Measurements from ENCODE around the gene PRKCA.

DNA sequence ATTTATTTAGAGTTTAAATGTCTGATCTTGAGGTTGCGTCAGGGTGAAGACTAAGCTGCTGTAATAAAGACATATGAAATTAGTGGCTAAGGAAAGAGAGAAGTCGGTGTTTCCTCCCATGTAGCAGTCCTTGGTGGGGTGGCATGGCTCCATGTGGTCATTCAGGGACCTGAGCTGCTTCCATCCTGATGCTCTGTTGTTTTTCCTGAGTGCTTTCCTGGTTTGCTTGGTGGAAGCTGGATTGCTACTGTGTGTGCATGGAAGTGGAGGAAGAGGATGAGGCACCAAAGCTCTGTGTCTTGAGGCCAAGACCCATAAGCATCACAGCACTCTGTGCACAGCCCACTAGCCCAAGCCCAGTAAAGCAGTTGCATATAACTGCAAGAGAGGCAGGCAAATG lies 290.7 kb downstream of the PRKCA start:
- TF ChIP-seq, protein P1, sequence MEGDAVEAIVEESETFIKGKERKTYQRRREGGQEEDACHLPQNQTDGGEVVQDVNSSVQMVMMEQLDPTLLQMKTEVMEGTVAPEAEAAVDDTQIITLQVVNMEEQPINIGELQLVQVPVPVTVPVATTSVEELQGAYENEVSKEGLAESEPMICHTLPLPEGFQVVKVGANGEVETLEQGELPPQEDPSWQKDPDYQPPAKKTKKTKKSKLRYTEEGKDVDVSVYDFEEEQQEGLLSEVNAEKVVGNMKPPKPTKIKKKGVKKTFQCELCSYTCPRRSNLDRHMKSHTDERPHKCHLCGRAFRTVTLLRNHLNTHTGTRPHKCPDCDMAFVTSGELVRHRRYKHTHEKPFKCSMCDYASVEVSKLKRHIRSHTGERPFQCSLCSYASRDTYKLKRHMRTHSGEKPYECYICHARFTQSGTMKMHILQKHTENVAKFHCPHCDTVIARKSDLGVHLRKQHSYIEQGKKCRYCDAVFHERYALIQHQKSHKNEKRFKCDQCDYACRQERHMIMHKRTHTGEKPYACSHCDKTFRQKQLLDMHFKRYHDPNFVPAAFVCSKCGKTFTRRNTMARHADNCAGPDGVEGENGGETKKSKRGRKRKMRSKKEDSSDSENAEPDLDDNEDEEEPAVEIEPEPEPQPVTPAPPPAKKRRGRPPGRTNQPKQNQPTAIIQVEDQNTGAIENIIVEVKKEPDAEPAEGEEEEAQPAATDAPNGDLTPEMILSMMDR (IDR thresholded peaks at IDR 0.05), result no peak
- TF ChIP-seq EP300 (IDR thresholded peaks at IDR 0.05), result no peak
- no peak for TF ChIP-seq POLR2A (IDR thresholded peaks at IDR 0.05)

Data from suprapubic skin (tissue), 3 donors.